Fibroblast of pulmonary artery (primary cell): ENCODE data around the gene GTPBP6.

Experiments
- DNase-seq: peaks from one replicate; pipeline ENCODE4 v3.0.0-alpha.2; 2010; ENCODE audit warnings: low read depth
- H3K4me3 ChIP-seq: replicated peaks from 2 replicates; pipeline ENCODE4 v1.5.1; 2011; ENCODE audit warnings: low read depth, mild to moderate bottlenecking, control low read depth, low read length, moderate library complexity
- TF ChIP-seq, protein P1 (sequence below): IDR thresholded peaks from 2 replicates; pipeline ENCODE4 v1.5.1; 2011; ENCODE audit warnings: mild to moderate bottlenecking, control low read depth, low read length, inconsistent platforms; ENCODE audit errors: missing control alignments

GTPBP6 gene

DNA sequence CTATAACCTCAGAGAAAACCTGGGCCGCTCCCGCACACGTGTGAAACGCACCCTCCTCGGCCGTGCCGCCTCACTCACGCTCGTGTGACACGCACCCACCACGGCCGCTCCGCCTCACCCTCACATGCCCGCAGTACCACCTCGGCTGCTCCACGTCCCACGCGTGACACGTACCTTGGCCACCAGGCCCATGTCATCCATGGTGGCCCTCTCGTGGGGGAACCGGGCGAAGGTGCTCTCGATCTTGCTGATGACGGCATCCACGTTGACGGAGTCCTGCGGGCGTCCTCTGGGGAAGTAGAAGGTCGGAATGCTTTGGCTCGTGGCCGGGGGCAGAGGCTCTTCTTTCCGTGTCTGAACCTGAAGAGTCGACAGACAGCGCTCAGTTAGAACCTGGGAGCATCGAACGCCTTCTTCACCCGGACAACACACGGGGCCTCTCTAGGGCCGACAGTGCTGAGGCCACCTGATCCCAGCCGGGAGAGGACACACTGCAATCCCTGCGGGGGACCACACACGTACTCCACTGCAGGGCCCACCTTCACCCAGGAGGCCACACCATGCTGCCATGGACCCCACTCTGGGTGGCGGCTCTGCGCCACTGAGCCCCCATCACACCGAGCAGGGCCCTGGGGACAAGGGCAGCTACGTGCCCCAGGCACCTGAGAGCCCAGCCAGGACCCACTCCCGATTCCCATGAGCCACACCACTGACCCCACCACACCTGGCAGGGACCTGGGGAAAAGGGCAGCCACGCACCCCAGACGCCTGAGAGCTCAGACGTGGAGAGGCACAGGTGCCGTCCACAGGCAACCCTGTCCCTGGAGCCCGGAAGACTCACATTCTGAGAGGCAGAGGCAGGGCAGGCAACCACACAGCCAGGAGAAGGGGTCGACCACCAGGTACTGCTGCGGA lies 42.9 kb upstream of the GTPBP6 start:
- no peak overlapping the region for H3K4me3 ChIP-seq
- TF ChIP-seq, protein P1, sequence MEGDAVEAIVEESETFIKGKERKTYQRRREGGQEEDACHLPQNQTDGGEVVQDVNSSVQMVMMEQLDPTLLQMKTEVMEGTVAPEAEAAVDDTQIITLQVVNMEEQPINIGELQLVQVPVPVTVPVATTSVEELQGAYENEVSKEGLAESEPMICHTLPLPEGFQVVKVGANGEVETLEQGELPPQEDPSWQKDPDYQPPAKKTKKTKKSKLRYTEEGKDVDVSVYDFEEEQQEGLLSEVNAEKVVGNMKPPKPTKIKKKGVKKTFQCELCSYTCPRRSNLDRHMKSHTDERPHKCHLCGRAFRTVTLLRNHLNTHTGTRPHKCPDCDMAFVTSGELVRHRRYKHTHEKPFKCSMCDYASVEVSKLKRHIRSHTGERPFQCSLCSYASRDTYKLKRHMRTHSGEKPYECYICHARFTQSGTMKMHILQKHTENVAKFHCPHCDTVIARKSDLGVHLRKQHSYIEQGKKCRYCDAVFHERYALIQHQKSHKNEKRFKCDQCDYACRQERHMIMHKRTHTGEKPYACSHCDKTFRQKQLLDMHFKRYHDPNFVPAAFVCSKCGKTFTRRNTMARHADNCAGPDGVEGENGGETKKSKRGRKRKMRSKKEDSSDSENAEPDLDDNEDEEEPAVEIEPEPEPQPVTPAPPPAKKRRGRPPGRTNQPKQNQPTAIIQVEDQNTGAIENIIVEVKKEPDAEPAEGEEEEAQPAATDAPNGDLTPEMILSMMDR, result no peak
- no peak for DNase-seq

GRCh38 chrX:360496-361150 lies 42.0 kb upstream of the GTPBP6 start:
- DNase-seq, result no peak
- TF ChIP-seq, protein P1, result no peak
- no peak overlapping the region for H3K4me3 ChIP-seq

DNA sequence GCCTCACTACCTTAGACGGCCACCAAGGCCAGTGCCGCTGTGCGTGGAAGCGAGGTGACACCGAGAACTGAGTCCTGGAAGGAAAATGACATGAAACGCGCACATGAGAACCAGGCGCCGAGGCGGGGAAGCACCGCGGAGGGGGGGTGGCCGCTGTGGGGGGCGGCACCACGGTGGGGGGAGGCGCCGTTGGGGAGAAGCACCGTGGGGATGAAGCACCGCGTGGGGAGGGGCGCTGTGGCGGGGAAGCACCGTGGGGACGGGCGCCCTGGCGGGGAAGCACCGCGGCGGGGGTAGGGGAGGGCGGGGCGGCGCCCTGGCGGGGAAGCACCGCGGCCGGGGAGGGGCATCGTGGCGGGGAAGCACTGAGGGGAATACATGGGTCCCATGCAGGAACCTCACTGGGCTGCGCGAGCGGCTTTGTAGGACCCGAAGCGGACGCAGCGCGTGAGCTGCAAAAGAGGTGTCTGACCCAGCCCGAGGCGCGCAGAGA lies 40.1 kb upstream of the GTPBP6 start:
- no peak overlapping the region for H3K4me3 ChIP-seq
- TF ChIP-seq, protein P1, result no peak
- DNase-seq, result no peak

- TF ChIP-seq, protein P1, result no peak
- H3K4me3 ChIP-seq, result no peak overlapping the region
- peak; percentile 68 for DNase-seq
These were observed 39.3 kb upstream of the GTPBP6 start for GRCh38 chrX:357693-358471.

GRCh38 chrX:357035-357692 lies 38.6 kb upstream of the GTPBP6 start:
- no peak overlapping the region for H3K4me3 ChIP-seq
- TF ChIP-seq, protein P1, result no peak
- no peak for DNase-seq

- DNase-seq, result no peak
- TF ChIP-seq, protein P1, result no peak
- no peak overlapping the region for H3K4me3 ChIP-seq
These were observed 37.9 kb upstream of the GTPBP6 start for GRCh38 chrX:356385-357034.
